GM12801 (cell line): ENCODE results near the gene OLIG1.

Source experiments
- CTCF ChIP-seq: IDR thresholded peaks from one replicate; pipeline ENCODE4 v1.5.1; 2011; ENCODE audit warnings: control low read depth; ENCODE audit not compliant: insufficient read length; ENCODE audit errors: extremely low read depth

The OLIG1 gene

GRCh38 chr21:33109574-33110339, 39.8 kb downstream of the OLIG1 start:
- TF ChIP-seq CTCF = no peak

DNA sequence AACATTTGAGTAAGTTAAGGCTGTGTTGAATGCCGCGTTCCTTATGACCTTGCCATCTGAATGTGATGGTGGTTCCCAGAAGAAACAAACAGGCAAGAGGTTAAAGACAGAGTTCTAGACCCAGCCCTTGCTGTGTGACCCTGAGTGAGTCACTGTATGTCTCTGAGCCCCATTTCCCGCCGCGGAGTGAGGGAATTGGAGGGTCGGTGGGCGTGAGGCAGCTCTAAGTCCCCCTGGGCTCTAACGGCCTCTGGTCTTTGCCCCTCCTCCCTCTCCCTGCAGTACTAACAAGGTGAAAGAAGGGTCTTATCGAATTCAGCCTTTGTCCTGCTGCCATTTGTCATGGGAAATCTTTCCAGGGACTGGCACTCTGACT, 40.4 kb downstream of the OLIG1 start:
- TF ChIP-seq CTCF = no peak

DNA sequence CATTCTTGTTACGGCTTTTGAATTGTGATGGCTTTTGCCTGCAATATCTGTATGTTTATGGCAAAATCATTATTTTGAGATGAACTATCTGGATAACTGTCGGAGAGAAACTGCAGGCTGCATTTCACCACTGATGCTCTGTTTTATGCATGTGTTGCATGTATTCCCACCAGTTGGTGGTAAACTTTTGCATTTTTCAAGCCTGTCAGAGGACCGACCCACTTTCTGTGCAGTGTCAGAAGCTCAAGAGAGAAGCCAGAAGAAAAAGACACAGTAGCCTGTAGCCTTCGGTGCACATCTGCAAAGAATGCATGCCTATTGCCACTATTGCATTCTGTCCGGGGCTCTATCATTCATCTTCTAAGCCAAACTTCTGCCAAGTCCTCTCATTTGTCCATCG, 41.6 kb downstream of the OLIG1 start:
- no peak for TF ChIP-seq CTCF

DNA sequence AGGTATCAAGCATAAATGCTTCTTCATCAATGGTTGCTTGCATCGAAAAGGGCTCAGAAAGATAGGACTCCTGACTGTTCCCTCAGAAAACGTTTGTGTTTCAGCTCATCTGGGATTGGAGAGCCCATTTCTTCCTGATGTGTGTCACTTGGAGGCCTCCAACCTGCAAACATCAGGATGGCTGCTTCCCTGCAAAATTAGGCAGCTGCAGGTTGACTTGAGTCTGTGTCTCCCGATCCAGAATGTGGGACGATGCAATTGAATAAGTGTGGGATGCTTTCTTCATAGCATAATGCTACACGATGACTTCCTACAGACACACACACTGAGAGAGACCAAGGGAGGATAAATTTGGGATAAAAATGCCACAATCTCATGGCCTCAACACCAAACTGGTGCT, 42.2 kb downstream of the OLIG1 start:
- TF ChIP-seq CTCF = no peak

DNA sequence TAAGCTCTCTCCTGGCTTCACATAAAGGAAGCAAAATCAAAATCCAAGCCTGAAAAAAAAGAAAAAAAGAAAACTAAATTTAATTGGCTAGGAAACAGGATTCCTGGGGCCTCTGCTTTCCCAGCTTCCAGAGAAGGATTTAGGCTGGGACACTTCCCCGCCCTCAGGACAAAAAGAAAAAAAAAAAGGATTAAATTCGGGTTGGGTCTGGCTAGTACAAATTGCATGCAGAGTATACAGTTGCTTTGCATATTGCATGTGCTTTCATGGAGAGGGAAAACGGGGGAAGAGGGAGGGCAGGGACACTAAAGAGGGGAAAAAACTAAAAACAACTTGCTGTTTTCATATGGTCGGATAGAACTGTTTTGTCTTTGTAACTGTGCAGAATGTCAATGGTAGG, 42.7 kb downstream of the OLIG1 start:
- TF ChIP-seq CTCF = no peak

DNA sequence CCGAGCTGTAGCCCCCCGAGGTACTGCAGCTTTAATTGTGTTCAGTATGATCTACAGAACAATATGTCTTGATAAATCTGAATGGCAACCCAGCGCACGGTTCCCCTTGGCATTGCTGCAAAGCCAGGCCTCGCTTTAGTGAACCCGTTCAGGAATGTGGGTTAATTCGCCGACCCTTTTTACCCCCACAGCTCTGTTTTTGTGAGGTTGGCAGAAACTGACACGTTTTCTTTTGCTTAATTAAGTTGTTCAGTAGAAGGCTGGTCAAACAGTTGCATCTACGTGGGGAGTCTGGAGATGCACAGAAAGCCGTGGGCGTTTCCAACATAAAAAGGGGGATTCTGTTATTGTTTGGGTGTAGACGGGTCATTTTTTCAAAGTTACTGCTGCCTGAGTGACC, 43.2 kb downstream of the OLIG1 start:
- TF ChIP-seq CTCF = no peak

DNA sequence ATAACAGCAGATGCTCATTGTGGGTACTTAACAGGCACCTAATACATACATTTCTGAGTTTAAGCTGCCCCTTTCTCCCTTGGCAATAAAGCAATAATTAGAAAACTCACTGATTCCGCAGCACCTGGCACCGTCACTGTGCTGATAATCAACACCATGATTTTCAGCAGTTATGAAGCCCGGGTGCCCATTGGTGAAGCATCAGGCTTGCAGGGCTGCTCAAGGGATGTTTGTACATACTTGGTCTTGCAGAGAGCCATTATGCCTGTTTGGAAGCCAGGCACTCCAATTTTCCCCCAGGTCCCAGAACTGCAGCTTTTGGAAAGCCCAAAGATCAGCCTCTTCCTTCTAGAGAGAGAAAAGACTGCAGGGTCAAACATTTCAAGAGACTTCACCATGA, 44.3 kb downstream of the OLIG1 start:
- no peak for TF ChIP-seq CTCF
